K562 (cell line): ENCODE data around the gene CCDC28A. TPM values are rescaled to one million over a fixed set of nuclear protein-coding genes. Genes with fewer than 3 reads are reported as not detected.

Source experiments
- EWSR1 ChIP-seq: fragments of 450-650 bp; IDR thresholded peaks from 2 replicates; pipeline ENCODE4 v1.6.1; 2018; ENCODE audit warnings: borderline replicate concordance, mild to moderate bottlenecking, low read depth, moderate library complexity; ENCODE audit not compliant: partially characterized antibody
- HDAC6 ChIP-seq: IDR thresholded peaks from 2 replicates; pipeline ENCODE4 v1.6.1; 2012; ENCODE audit warnings: low read depth, mild to moderate bottlenecking, control low read depth, inconsistent platforms, low read length, moderate library complexity
- HNRNPL ChIP-seq: fragments of 200-400 bp; formaldehyde crosslinking; IDR thresholded peaks from 2 replicates; pipeline ENCODE4 v1.6.1; 2017; ENCODE audit warnings: low read depth, mild to moderate bottlenecking, low read length
- NR2C2 ChIP-seq, 2 experiments: fragments of 200-800 bp in 1 of 2; sonication (Bioruptor generic) in 1 of 2; sonication (generic) in 1 of 2; formaldehyde crosslinking in 1 of 2; IDR thresholded peaks; 2 replicates each; pipeline versions ENCODE4 v1.6.1 to v1.8.0; 2016 to 2022; ENCODE audit warnings: mild to moderate bottlenecking in 1 of 2, missing compliant biosample characterization in 1 of 2, missing genetic modification characterization in 1 of 2, missing genetic modification reagents in 1 of 2
- NR3C1 ChIP-seq: sonication (generic); formaldehyde crosslinking; IDR thresholded peaks from 2 replicates; pipeline ENCODE4 v1.8.1; 2022; ENCODE audit warnings: missing genetic modification reagents
- PPARD ChIP-seq: fragments of 250-450 bp; sonication (Bioruptor Pico); IDR thresholded peaks from 2 replicates; pipeline ENCODE4 v1.8.0; 2022; ENCODE audit warnings: inconsistent platforms, mild to moderate bottlenecking, moderate library complexity
- ZBTB1 ChIP-seq: sonication (generic); formaldehyde crosslinking; IDR thresholded peaks from 2 replicates; pipeline ENCODE4 v1.8.1; 2023; ENCODE audit warnings: missing genetic modification reagents, low read depth, mild to moderate bottlenecking, borderline replicate concordance
- ZNF24 ChIP-seq: fragments of 450-650 bp; IDR thresholded peaks from 2 replicates; pipeline ENCODE4 v1.6.1; 2016
- ZNF263 ChIP-seq: sonication (generic); formaldehyde crosslinking; IDR thresholded peaks from 2 replicates; pipeline ENCODE4 v1.8.0; 2022; ENCODE audit warnings: mild to moderate bottlenecking, missing genetic modification reagents, borderline replicate concordance
- ZNF785 ChIP-seq: fragments of 250-450 bp; sonication (Bioruptor Pico); IDR thresholded peaks from 2 replicates; pipeline ENCODE4 v1.4.0; 2020; ENCODE audit warnings: mild to moderate bottlenecking
- polyA plus RNA-seq, 8 experiments: library from polyadenylated mRNA; depleted of rRNA in 4 of 8; stranded (reverse) in 5 of 8; unstranded in 3 of 8; fragments of >200 nt; fragmentation: Nextera tagmentation in 2 of 8; fragmentation: Illumina TruSeq in 1 of 8; extraction: Ambion mirVana in 2 of 8; extraction: Trizol in 1 of 8; gene quantifications; 2 replicates each; pipeline versions ENCODE4 v1.2.1 to v1.2.3, GENCODE V29; 2011 to 2014; ENCODE audit warnings: inconsistent platforms in 1 of 8, missing spikeins in 1 of 8
- total RNA-seq, 7 experiments: library from RNA; depleted of rRNA in 6 of 7; stranded (reverse); fragments of >200 nt in 6 of 7; fragmentation: Illumina TruSeq in 2 of 7; extraction: Trizol in 2 of 7; gene quantifications; 2 replicates each; pipeline versions ENCODE4 v1.2.1 to v1.2.3, GENCODE V29; 2011 to 2021; ENCODE audit warnings: low replicate concordance in 1 of 7
- TF ChIP-seq, protein P1 (sequence below): sonication (generic); formaldehyde crosslinking; IDR thresholded peaks from 2 replicates; pipeline ENCODE4 v1.5.0; 2020; ENCODE audit warnings: missing genetic modification reagents
- TF ChIP-seq, protein P2 (sequence below), 2 experiments: IDR thresholded peaks in 1 of 2; conservative IDR thresholded peaks in 1 of 2; 2 replicates each; pipeline ENCODE4 v1.6.1; 2016; ENCODE audit warnings: low read depth in 2 of 2, mild to moderate bottlenecking in 1 of 2, missing compliant biosample characterization in 1 of 2, missing genetic modification characterization in 1 of 2, moderate library complexity in 1 of 2
- TF ChIP-seq, protein P3 (sequence below), 2 experiments: fragments of 200-800 bp in 1 of 2; sonication (Bioruptor generic) in 1 of 2; sonication (generic) in 1 of 2; formaldehyde crosslinking in 1 of 2; IDR thresholded peaks in 1 of 2; conservative IDR thresholded peaks in 1 of 2; 2 replicates each; pipeline versions ENCODE4 v1.5.0 to v1.6.1; 2016 to 2020; ENCODE audit warnings: missing compliant biosample characterization in 1 of 2, missing genetic modification characterization in 1 of 2, missing genetic modification reagents in 1 of 2
- TF ChIP-seq, protein P4 (sequence below): sonication (generic); formaldehyde crosslinking; IDR thresholded peaks from 2 replicates; pipeline ENCODE4 v1.4.0; 2020; ENCODE audit warnings: mild to moderate bottlenecking, missing genetic modification reagents
- TF ChIP-seq, protein P5 (sequence below): sonication (generic); formaldehyde crosslinking; IDR thresholded peaks from 2 replicates; pipeline ENCODE4 v1.8.0; 2022; ENCODE audit warnings: mild to moderate bottlenecking, low read depth, missing genetic modification reagents

The CCDC28A gene
- total and polyA plus RNA-seq, 9 of the 15 experiments (the other 6 are each of a cell fraction or from before 2014, with no cell fraction given) = 12.6 to 35.5 (median 19.1) TPM

DNA sequence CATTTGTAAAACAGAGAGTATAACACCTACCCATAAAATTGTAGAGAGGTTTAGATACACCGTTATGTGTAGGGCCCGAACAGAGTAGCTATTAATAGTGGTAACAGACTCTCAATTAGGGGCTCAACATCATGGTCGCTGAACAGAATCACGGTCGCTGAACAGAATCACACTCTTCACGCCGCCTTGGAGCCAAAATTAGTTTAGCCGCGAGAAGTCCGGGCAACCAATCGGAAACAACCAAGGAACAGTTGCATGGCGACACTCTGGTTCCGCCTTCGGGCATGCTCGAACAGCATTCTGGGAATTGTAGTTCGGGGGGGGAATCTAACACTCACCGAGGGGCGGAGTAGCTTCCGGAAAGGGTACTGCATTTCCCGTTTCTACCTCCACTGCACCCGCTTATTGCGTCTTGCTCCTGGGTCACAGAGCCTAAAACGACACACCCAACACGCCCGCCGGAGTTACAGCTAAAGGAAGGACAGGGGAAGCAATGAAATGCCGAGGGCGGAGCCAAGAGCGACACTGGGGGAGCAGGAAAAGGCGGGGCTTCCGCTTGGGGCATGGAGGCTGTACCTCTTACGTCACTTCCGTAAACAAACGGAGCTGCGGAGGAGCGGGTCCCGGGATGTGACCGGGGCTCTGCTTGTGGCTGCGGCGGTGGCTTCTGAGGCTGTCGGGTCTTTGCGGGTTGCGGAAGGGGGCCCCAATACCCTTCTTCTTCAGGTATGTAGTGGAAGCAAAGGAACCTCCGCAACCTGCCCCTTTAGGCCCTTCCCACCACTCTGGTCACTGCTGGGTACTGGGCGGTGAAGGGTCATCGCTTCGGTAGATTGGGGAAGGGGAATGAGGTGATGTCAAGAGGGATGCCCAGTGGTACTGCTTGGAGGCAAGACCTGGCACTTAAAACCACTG lies at the start of gene CCDC28A (continued):
- TF ChIP-seq, protein P1, sequence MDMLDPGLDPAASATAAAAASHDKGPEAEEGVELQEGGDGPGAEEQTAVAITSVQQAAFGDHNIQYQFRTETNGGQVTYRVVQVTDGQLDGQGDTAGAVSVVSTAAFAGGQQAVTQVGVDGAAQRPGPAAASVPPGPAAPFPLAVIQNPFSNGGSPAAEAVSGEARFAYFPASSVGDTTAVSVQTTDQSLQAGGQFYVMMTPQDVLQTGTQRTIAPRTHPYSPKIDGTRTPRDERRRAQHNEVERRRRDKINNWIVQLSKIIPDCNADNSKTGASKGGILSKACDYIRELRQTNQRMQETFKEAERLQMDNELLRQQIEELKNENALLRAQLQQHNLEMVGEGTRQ (CRISPR knock-in tag) = no peak
- TF ChIP-seq ZNF263 (CRISPR knock-in tag) (no peak), NR3C1 (CRISPR knock-in tag) (no peak), HDAC6 (no peak), HNRNPL (no peak), ZNF24 (peak; percentile 60; the same call in 1 of the 2 replicates), NR2C2 (CRISPR knock-in tag; IDR thresholded peaks at IDR 0.05) (peak; percentile 61; the same call in 1 of the 2 replicates), NR2C2 (tag; IDR thresholded peaks at IDR 0.05) (peak; percentile 93), EWSR1 (no peak), ZBTB1 (peak; percentile 91), PPARD (no peak), ZNF785 (CRISPR knock-in tag) (no peak)
- TF ChIP-seq, protein P2, sequence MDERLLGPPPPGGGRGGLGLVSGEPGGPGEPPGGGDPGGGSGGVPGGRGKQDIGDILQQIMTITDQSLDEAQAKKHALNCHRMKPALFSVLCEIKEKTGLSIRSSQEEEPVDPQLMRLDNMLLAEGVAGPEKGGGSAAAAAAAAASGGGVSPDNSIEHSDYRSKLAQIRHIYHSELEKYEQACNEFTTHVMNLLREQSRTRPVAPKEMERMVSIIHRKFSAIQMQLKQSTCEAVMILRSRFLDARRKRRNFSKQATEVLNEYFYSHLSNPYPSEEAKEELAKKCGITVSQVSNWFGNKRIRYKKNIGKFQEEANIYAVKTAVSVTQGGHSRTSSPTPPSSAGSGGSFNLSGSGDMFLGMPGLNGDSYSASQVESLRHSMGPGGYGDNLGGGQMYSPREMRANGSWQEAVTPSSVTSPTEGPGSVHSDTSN (CRISPR knock-in tag; IDR thresholded peaks at IDR 0.05; ENCODE audit: low read depth) = no peak
- TF ChIP-seq, protein P2 (tag; conservative IDR thresholded peaks at IDR 0.05; ENCODE audit: low read depth) = peak; percentile 58; the same call in 1 of the 2 replicates
- TF ChIP-seq, protein P3, sequence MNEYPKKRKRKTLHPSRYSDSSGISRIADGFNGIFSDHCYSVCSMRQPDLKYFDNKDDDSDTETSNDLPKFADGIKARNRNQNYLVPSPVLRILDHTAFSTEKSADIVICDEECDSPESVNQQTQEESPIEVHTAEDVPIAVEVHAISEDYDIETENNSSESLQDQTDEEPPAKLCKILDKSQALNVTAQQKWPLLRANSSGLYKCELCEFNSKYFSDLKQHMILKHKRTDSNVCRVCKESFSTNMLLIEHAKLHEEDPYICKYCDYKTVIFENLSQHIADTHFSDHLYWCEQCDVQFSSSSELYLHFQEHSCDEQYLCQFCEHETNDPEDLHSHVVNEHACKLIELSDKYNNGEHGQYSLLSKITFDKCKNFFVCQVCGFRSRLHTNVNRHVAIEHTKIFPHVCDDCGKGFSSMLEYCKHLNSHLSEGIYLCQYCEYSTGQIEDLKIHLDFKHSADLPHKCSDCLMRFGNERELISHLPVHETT (CRISPR knock-in tag; conservative IDR thresholded peaks at IDR 0.05 in 1 of 2, IDR thresholded peaks at IDR 0.05 in 1 of 2) = no peak; a peak in 1 of 4 replicates
- TF ChIP-seq, protein P4, sequence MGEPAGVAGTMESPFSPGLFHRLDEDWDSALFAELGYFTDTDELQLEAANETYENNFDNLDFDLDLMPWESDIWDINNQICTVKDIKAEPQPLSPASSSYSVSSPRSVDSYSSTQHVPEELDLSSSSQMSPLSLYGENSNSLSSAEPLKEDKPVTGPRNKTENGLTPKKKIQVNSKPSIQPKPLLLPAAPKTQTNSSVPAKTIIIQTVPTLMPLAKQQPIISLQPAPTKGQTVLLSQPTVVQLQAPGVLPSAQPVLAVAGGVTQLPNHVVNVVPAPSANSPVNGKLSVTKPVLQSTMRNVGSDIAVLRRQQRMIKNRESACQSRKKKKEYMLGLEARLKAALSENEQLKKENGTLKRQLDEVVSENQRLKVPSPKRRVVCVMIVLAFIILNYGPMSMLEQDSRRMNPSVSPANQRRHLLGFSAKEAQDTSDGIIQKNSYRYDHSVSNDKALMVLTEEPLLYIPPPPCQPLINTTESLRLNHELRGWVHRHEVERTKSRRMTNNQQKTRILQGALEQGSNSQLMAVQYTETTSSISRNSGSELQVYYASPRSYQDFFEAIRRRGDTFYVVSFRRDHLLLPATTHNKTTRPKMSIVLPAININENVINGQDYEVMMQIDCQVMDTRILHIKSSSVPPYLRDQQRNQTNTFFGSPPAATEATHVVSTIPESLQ (CRISPR knock-in tag) = no peak; the same call in 1 of the 2 replicates
- TF ChIP-seq, protein P5, sequence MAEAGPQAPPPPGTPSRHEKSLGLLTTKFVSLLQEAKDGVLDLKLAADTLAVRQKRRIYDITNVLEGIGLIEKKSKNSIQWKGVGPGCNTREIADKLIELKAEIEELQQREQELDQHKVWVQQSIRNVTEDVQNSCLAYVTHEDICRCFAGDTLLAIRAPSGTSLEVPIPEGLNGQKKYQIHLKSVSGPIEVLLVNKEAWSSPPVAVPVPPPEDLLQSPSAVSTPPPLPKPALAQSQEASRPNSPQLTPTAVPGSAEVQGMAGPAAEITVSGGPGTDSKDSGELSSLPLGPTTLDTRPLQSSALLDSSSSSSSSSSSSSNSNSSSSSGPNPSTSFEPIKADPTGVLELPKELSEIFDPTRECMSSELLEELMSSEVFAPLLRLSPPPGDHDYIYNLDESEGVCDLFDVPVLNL (CRISPR knock-in tag) = peak; percentile 14; the same call in 1 of the 2 replicates
- TF ChIP-seq, all 486 proteins: peak for 120
